ENCODE data around the gene FBXO39.

DNA sequence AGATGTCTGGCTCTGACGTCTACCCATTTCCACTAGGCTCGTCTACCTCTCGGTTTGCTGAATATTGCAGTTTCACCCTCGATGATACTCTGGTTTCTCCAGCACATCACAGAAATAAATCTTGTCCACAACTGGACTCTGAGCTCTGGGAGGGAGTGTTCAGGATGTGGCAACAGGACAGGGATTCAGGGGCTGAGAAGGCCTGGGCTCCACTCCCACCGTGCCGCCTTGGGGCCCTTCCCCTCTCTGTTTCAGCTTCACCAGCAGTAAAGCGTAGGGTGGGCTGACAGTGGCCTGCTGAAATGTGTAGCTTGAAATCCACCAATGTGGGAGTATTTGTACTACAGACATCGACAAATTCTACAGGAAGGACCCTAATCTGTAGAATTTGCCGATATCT, 35.5 kb downstream of the FBXO39 start:
- TF ChIP-seq POLR2AphosphoS5 (IDR thresholded peaks at IDR 0.05; ENCODE audit: low read depth, low read length): no peak
- TF ChIP-seq TAF1 (IDR thresholded peaks at IDR 0.05; ENCODE audit: borderline replicate concordance, insufficient read depth, low read length): no peak
- TF ChIP-seq SIN3A (IDR thresholded peaks at IDR 0.05; ENCODE audit: borderline replicate concordance, insufficient read depth, low read length): no peak
- TF ChIP-seq, protein P1, sequence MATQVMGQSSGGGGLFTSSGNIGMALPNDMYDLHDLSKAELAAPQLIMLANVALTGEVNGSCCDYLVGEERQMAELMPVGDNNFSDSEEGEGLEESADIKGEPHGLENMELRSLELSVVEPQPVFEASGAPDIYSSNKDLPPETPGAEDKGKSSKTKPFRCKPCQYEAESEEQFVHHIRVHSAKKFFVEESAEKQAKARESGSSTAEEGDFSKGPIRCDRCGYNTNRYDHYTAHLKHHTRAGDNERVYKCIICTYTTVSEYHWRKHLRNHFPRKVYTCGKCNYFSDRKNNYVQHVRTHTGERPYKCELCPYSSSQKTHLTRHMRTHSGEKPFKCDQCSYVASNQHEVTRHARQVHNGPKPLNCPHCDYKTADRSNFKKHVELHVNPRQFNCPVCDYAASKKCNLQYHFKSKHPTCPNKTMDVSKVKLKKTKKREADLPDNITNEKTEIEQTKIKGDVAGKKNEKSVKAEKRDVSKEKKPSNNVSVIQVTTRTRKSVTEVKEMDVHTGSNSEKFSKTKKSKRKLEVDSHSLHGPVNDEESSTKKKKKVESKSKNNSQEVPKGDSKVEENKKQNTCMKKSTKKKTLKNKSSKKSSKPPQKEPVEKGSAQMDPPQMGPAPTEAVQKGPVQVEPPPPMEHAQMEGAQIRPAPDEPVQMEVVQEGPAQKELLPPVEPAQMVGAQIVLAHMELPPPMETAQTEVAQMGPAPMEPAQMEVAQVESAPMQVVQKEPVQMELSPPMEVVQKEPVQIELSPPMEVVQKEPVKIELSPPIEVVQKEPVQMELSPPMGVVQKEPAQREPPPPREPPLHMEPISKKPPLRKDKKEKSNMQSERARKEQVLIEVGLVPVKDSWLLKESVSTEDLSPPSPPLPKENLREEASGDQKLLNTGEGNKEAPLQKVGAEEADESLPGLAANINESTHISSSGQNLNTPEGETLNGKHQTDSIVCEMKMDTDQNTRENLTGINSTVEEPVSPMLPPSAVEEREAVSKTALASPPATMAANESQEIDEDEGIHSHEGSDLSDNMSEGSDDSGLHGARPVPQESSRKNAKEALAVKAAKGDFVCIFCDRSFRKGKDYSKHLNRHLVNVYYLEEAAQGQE (IDR thresholded peaks at IDR 0.05; ENCODE audit: insufficient read depth in 1 of 2, low read depth in 2 of 2, low read length in 2 of 2): no peak
- no peak for TF ChIP-seq FOXP2 (optimal IDR thresholded peaks at IDR 0.05; ENCODE audit: borderline replicate concordance, extremely low read depth, extremely low read length, insufficient read depth)

All from PFSK-1 (cell line).